ENCODE data around the gene ALDH3B1. TPM values are rescaled to one million over a fixed set of nuclear protein-coding genes. Genes with fewer than 3 reads are reported as not detected.

Gene ALDH3B1
- total and polyA plus RNA-seq, 2 of the 4 experiments (the other 2 are of a cell fraction) = 11.8 to 22.8 TPM

- Histone ChIP-seq H3K23ac (ENCODE audit: low read depth, low read length) (no peak overlapping the region), H3K56ac (ENCODE audit: extremely low read depth, insufficient read depth, low read length) (no peak overlapping the region), H3K27me3 (ENCODE audit: control insufficient read depth, insufficient read depth, low read length) (no peaks in the 10 kb centered on the region), H4K91ac (ENCODE audit: insufficient read depth, low read depth, low read length) (no peak overlapping the region), H3K18ac (ENCODE audit: low read depth, low read length) (no peak overlapping the region), H2BK120ac (ENCODE audit: low read depth, low read length) (no peak overlapping the region), H3K4ac (ENCODE audit: low read depth, low read length) (no peak overlapping the region), H3K79me1 (ENCODE audit: low read depth in 1 of 2, low read length in 2 of 2) (no peaks in the 10 kb centered on the region), H3K14ac (replicated peaks; ENCODE audit: low read depth, low read length) (no peak overlapping the region), H2AK9ac (replicated peaks; ENCODE audit: low read depth, low read length, poor library complexity) (no peak overlapping the region), H3K9me1 (ENCODE audit: insufficient read depth, low read length) (peaks cover 4% of the 10 kb centered on the region; the same call in 1 of the 2 replicates), H3K4me2 (ENCODE audit: low read depth, low read length) (no peak overlapping the region), H2AK5ac (ENCODE audit: low read depth, low read length) (no peak overlapping the region), H2BK5ac (ENCODE audit: low read depth, low read length, poor library complexity, severe bottlenecking) (no peak overlapping the region), H4K8ac (ENCODE audit: low read depth in 2 of 2, low read length in 2 of 2) (no peak overlapping the region), H3K4me1 (ENCODE audit: control insufficient read depth, insufficient read depth, low read length) (no peaks in the 10 kb centered on the region), H4K20me1 (ENCODE audit: insufficient read depth, low read length) (no peaks in the 10 kb centered on the region), H2BK15ac (ENCODE audit: low read depth, low read length) (no peak overlapping the region), H2BK20ac (ENCODE audit: low read depth, low read length) (no peak overlapping the region), H4K5ac (ENCODE audit: low read depth, low read length) (no peak overlapping the region), H3K4me3 (ENCODE audit: insufficient read depth, low read depth, low read length) (no peak overlapping the region), H3K36me3 (ENCODE audit: control insufficient read depth, insufficient read depth, low read length) (peaks cover 48% of the 10 kb centered on the region), H3K9ac (ENCODE audit: low read depth, low read length) (no peak overlapping the region), H2AFZ (replicated peaks; ENCODE audit: low read length, poor library complexity) (no peak overlapping the region), H3K9me3 (ENCODE audit: control insufficient read depth, insufficient read depth, low read length) (no peaks in the 10 kb centered on the region), H3K27ac (ENCODE audit: insufficient read depth, low read length) (no peak overlapping the region)
- no peak for DNase-seq
- ChIA-PET POLR2A (ENCODE audit: unreplicated experiment) (interaction anchor here (0.6 kb wide), 1 partner anchor 30 kb away, joined by 5 read pairs; no protein-coding TSS in a partner anchor), CTCF (no interaction called here)
- in situ Hi-C loops (cut with MboI; ENCODE audit: low sequenced_read_pairs) (loop anchor here (10.0 kb wide), 1 partner anchor 109 kb away; no protein-coding TSS in a partner anchor), dilution Hi-C loops (cut with HindIII; ENCODE audit: low sequenced_read_pairs, unreplicated experiment) (no loop called here), intact Hi-C loops (cut with micrococcal nuclease) (no loop called here)
- TF ChIP-seq MAFK (IDR thresholded peaks at IDR 0.05; ENCODE audit: low read depth, low read length) (no peak), MXI1 (IDR thresholded peaks at IDR 0.05; ENCODE audit: borderline replicate concordance, low read depth, low read length) (no peak), FOS (IDR thresholded peaks at IDR 0.05; ENCODE audit: low read depth, low read length) (no peak), POLR2A (IDR thresholded peaks at IDR 0.05; ENCODE audit: low read depth, low read length) (no peak), CHD1 (IDR thresholded peaks at IDR 0.05; ENCODE audit: low read depth, low read length) (no peak), RAD21 (IDR thresholded peaks at IDR 0.05; ENCODE audit: low read length) (no peak), RFX5 (IDR thresholded peaks at IDR 0.05; ENCODE audit: low read depth, low read length) (no peak), CEBPB (IDR thresholded peaks at IDR 0.05; ENCODE audit: low read depth, low read length) (no peak), SMC3 (IDR thresholded peaks at IDR 0.05; ENCODE audit: low read depth, low read length) (no peak)
- TF ChIP-seq, protein P1, sequence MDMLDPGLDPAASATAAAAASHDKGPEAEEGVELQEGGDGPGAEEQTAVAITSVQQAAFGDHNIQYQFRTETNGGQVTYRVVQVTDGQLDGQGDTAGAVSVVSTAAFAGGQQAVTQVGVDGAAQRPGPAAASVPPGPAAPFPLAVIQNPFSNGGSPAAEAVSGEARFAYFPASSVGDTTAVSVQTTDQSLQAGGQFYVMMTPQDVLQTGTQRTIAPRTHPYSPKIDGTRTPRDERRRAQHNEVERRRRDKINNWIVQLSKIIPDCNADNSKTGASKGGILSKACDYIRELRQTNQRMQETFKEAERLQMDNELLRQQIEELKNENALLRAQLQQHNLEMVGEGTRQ (IDR thresholded peaks at IDR 0.05; ENCODE audit: low read depth, low read length) = no peak
- TF ChIP-seq, protein P2, sequence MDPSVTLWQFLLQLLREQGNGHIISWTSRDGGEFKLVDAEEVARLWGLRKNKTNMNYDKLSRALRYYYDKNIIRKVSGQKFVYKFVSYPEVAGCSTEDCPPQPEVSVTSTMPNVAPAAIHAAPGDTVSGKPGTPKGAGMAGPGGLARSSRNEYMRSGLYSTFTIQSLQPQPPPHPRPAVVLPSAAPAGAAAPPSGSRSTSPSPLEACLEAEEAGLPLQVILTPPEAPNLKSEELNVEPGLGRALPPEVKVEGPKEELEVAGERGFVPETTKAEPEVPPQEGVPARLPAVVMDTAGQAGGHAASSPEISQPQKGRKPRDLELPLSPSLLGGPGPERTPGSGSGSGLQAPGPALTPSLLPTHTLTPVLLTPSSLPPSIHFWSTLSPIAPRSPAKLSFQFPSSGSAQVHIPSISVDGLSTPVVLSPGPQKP (IDR thresholded peaks at IDR 0.05; ENCODE audit: borderline replicate concordance, low read depth, low read length) = no peak
- no peak for ATAC-seq (ENCODE audit: low read depth)
- BruUV-seq (replicated peaks) = no TSS peak
- WGBS, 2 experiments (ENCODE audit: extremely low coverage in 2 of 2, insufficient read length in 1 of 2) = 83% methylated on average over 1 of the region's 5 CpGs; no CpG with 5 or more reads in 1 of the 2 experiments
These were observed 55.7 kb downstream of the ALDH3B1 start for GRCh38 chr11:68065841-68066240.

Measured in IMR-90 (cell line).